K562 (cell line): ENCODE data around the gene KRTAP10-11.

Experiments
- BDP1 ChIP-seq: IDR thresholded peaks from 3 replicates; pipeline ENCODE4 v1.6.1; 2011; ENCODE audit not compliant: insufficient read length, insufficient read depth
- CAMTA2 ChIP-seq: fragments of 250-450 bp; sonication (Bioruptor Pico); conservative IDR thresholded peaks from 2 replicates; pipeline ENCODE4 v1.5.1; 2022
- CHD4 ChIP-seq: fragments of 200-600 bp; sonication (generic); IDR thresholded peaks from 3 replicates; pipeline ENCODE4 v1.6.1; 2012; ENCODE audit warnings: low read depth, mild to moderate bottlenecking, mixed read lengths, low read length, inconsistent platforms; ENCODE audit not compliant: insufficient read depth, insufficient replicate concordance, poor library complexity, severe bottlenecking
- E4F1 ChIP-seq: fragments of 250-450 bp; sonication (Bioruptor Pico); IDR thresholded peaks from 2 replicates; pipeline ENCODE4 v1.5.0; 2021; ENCODE audit warnings: mild to moderate bottlenecking, borderline replicate concordance
- HNRNPUL1 ChIP-seq: fragments of 200-400 bp; formaldehyde crosslinking; IDR thresholded peaks from 2 replicates; pipeline ENCODE4 v1.6.1; 2017; ENCODE audit warnings: low read length
- MXI1 ChIP-seq: IDR thresholded peaks from 2 replicates; pipeline ENCODE4 v1.6.1; 2011; ENCODE audit warnings: low read depth, mild to moderate bottlenecking, improper control_type of control experiment, low read length
- NFE2 ChIP-seq: IDR thresholded peaks from 2 replicates; pipeline ENCODE4 v1.6.1; 2014; ENCODE audit warnings: antibody characterized with exemption, low read depth
- RNF2 ChIP-seq: sonication (generic); IDR thresholded peaks from 2 replicates; pipeline ENCODE4 v1.6.1; 2016
- ZNF165 ChIP-seq: fragments of 250-450 bp; sonication (Bioruptor Pico); IDR thresholded peaks from 2 replicates; pipeline ENCODE4 v1.4.0; 2020; ENCODE audit warnings: borderline replicate concordance
- TF ChIP-seq, protein P1 (sequence below), 3 experiments: IDR thresholded peaks in 2 of 3; conservative IDR thresholded peaks in 1 of 3; 2 replicates each; pipeline ENCODE4 v1.5.1; 2011 to 2012; ENCODE audit warnings: low read length in 3 of 3, mild to moderate bottlenecking in 3 of 3, control low read depth in 2 of 3, improper control_type of control experiment in 1 of 3, inconsistent platforms in 1 of 3, low read depth in 1 of 3, mixed read lengths in 1 of 3, moderate library complexity in 1 of 3; ENCODE audit not compliant: insufficient read depth in 2 of 3
- TF ChIP-seq, protein P2 (sequence below): sonication (generic); formaldehyde crosslinking; IDR thresholded peaks from 2 replicates; pipeline ENCODE4 v1.8.1; 2022; ENCODE audit warnings: missing genetic modification reagents

- TF ChIP-seq, protein P1, sequence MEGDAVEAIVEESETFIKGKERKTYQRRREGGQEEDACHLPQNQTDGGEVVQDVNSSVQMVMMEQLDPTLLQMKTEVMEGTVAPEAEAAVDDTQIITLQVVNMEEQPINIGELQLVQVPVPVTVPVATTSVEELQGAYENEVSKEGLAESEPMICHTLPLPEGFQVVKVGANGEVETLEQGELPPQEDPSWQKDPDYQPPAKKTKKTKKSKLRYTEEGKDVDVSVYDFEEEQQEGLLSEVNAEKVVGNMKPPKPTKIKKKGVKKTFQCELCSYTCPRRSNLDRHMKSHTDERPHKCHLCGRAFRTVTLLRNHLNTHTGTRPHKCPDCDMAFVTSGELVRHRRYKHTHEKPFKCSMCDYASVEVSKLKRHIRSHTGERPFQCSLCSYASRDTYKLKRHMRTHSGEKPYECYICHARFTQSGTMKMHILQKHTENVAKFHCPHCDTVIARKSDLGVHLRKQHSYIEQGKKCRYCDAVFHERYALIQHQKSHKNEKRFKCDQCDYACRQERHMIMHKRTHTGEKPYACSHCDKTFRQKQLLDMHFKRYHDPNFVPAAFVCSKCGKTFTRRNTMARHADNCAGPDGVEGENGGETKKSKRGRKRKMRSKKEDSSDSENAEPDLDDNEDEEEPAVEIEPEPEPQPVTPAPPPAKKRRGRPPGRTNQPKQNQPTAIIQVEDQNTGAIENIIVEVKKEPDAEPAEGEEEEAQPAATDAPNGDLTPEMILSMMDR (IDR thresholded peaks at IDR 0.05 in 2 of 3, conservative IDR thresholded peaks at IDR 0.05 in 1 of 3; ENCODE audit: insufficient read depth in 2 of 3, low read depth in 1 of 3, low read length in 3 of 3), result no peak
- TF ChIP-seq MXI1, result no peak
- TF ChIP-seq BDP1, result no peak
- no peak for TF ChIP-seq CHD4
- TF ChIP-seq, protein P2, sequence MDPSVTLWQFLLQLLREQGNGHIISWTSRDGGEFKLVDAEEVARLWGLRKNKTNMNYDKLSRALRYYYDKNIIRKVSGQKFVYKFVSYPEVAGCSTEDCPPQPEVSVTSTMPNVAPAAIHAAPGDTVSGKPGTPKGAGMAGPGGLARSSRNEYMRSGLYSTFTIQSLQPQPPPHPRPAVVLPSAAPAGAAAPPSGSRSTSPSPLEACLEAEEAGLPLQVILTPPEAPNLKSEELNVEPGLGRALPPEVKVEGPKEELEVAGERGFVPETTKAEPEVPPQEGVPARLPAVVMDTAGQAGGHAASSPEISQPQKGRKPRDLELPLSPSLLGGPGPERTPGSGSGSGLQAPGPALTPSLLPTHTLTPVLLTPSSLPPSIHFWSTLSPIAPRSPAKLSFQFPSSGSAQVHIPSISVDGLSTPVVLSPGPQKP (CRISPR knock-in tag), result no peak
- TF ChIP-seq HNRNPUL1, result no peak
- no peak for TF ChIP-seq ZNF165 (CRISPR knock-in tag)
- TF ChIP-seq CAMTA2 (CRISPR knock-in tag), result no peak
- no peak for TF ChIP-seq NFE2
- TF ChIP-seq RNF2, result no peak
- no peak for TF ChIP-seq E4F1 (CRISPR knock-in tag)
Measured at GRCh38 chr21:44639331-44639655, 6.9 kb upstream of the KRTAP10-11 start.
